Heart right ventricle (tissue), 16 donors: ENCODE results near the gene NKAPD1. TPM values are rescaled to one million over a fixed set of nuclear protein-coding genes. Genes with fewer than 3 reads are reported as not detected.

Source experiments
- ATAC-seq, 8 donors: fragments of 200-7000 bp; cut with Tn5 transposase; one replicate each; pipeline ENCODE4 v1.9.1; 2020; ENCODE audit warnings: mild to moderate bottlenecking in 8 of 8, moderate library complexity in 8 of 8, moderate number of reproducible peaks in 1 of 8
- DNase-seq, 2 donors: peaks; one replicate each; pipeline ENCODE4 v3.0.0-alpha.2; 2020
- H3K27ac ChIP-seq, 10 donors: fragments of 200-600 bp; sonication (generic) in 2 of 10; one replicate each; pipeline versions ENCODE4 v1.5.0 to v1.8.0; 2020 to 2022; ENCODE audit warnings: mild to moderate bottlenecking in 3 of 10
- H3K27me3 ChIP-seq, 7 donors: fragments of 200-600 bp; one replicate each; pipeline ENCODE4 v1.8.0; 2021 to 2022; ENCODE audit warnings: mild to moderate bottlenecking in 2 of 7
- H3K36me3 ChIP-seq, 9 donors: fragments of 200-600 bp; sonication (generic) in 1 of 9; one replicate each; pipeline versions ENCODE4 v1.5.0 to v1.8.0; 2020 to 2022; ENCODE audit warnings: mild to moderate bottlenecking in 2 of 9
- H3K4me1 ChIP-seq, 9 donors: fragments of 200-600 bp; sonication (generic) in 1 of 9; one replicate each; pipeline versions ENCODE4 v1.5.0 to v1.8.0; 2020 to 2022; ENCODE audit warnings: mild to moderate bottlenecking in 4 of 9
- H3K4me3 ChIP-seq, 10 donors: fragments of 200-600 bp; sonication (generic) in 2 of 10; one replicate each; pipeline versions ENCODE4 v1.5.0 to v1.8.0; 2020 to 2022; ENCODE audit warnings: mild to moderate bottlenecking in 7 of 10, moderate library complexity in 2 of 10
- H3K9me3 ChIP-seq, 11 donors: fragments of 200-600 bp in 10 of 11; sonication (generic) in 2 of 11; one replicate each; pipeline versions ENCODE4 v1.5.0 to v1.8.0; 2013 to 2022; ENCODE audit warnings: mild to moderate bottlenecking in 2 of 11, control low read depth in 1 of 11, moderate library complexity in 1 of 11
- CTCF ChIP-seq, 9 donors: fragments of 200-600 bp; sonication (generic) in 2 of 9; IDR thresholded peaks; one replicate each; pipeline versions ENCODE4 v1.5.0 to v1.8.0; 2021 to 2022; ENCODE audit warnings: antibody characterized with exemption in 9 of 9, mild to moderate bottlenecking in 5 of 9, moderate library complexity in 1 of 9
- WGBS, 2 donors: extraction: QIAGEN DNeasy Blood & Tissue Kit; methylation state at CpG; one replicate each; pipeline ENCODE4 v1.1.7; 2013; ENCODE audit warnings: inconsistent platforms in 1 of 2; 5-methylcytosine and 5-hydroxymethylcytosine counted together
- intact Hi-C, 10 donors: fragments of 100-400 bp; cut with DNase I; formaldehyde crosslinking; loops; one replicate each; pipeline versions ENCODE4 v1.11.1 to v1.14.2; 2022
- polyA plus RNA-seq, 2 donors: library from polyadenylated mRNA; stranded (reverse); fragments of 200-250 nt; gene quantifications; one replicate each; pipeline ENCODE4 v1.2.3, GENCODE V29; 2013
- total RNA-seq, 10 donors: library from RNA; stranded (reverse); fragmentation: NEBNext Ultra II Directional in 3 of 10; extraction: Animal tissue kit (Norgen Biotek cat#: 25700) in 3 of 10; gene quantifications; one replicate each; pipeline versions ENCODE4 v1.2.1 to v1.2.4, GENCODE V29; 2021 to 2023
- donor health status: Arrhythmogenic right ventricular cardiomyopathy.
- donor health status: ischemic (EF 13 %, LVEDD 7.1; RV severe dilation, severe dysfunction).
- donor health status: healthy with polysubstance abuse.
- donor health status: DM: no; HTN: yes; CAD: no.
- donor health status: DM: no; HTN: no; CAD: no.
- donor health status: ischemic (EF 25% LVEDD 6.9; RV normal size, moderate dysfunction).
- donor health status: ischemic (EF 25% LVEDD 5.7; RV mildly dilated, moderate dysfunction).
- donor health status: healthy.
- donor health status: DM: yes; HTN: yes; CAD: no.
- donor health status: Ischemic cardiomyopathy.
- donor health status: ischemic (EF 35%, LVEDD 5.7; RV mildly dilated, moderate dysfunction).
- donor health status: nonischemic (EF 11% LVEDD 7.7; RV severe dilation, severe dysfunction).
- donor health status: DM: yes; HTN: yes; CAD: no.
- donor health status: PGD.
- donor health status: ischemic (EF 29% LVEDD 5.4; RV normal size, mild dysfunction).
- donor health status: nonischemic (EF 23%, LVEDD 6.1; RV moderate dilation, normal function).

The NKAPD1 gene
- total and polyA plus RNA-seq, 12 donors: 5.2 to 10.5 (median 7.8) TPM

- 97 to 99% methylated on average over 2 of the region's 2 CpGs for WGBS, 2 donors
- TF ChIP-seq CTCF (IDR thresholded peaks at IDR 0.05): no peak
- Histone ChIP-seq H3K27ac (no peak overlapping the region), H3K36me3 (no peaks in the 10 kb centered on the region), H3K27me3 (no peaks in the 10 kb centered on the region), H3K4me1 (peaks cover 0 to 14% (median 0%) of the 10 kb centered on the region in 9 donors), H3K9me3 (no peaks in the 10 kb centered on the region), H3K4me3 (no peak overlapping the region)
- intact Hi-C loops: no loop called here
- DNase-seq: no peak
- no peak for ATAC-seq
Measured at GRCh38 chr11:112127056-112127455, 53.0 kb downstream of the NKAPD1 start.

- 66 to 68% methylated on average over 3 of the region's 3 CpGs for WGBS, 2 donors
- TF ChIP-seq CTCF (IDR thresholded peaks at IDR 0.05): no peak
- DNase-seq: peak in 1 of 2 donors; percentile 18
- ATAC-seq: peak in 1 of 8 donors; percentile 57
- intact Hi-C loops: no loop called here
- H3K9me3 ChIP-seq: no peaks in the 10 kb centered on the region
- no peaks in the 10 kb centered on the region for H3K27me3 ChIP-seq
- H3K4me3 ChIP-seq: no peak overlapping the region
- H3K36me3 ChIP-seq: no peaks in the 10 kb centered on the region
- peaks cover 0 to 14% (median 0%) of the 10 kb centered on the region in 9 donors for H3K4me1 ChIP-seq
- peak overlapping the region in 1 of 10 donors; percentile 5 for H3K27ac ChIP-seq
Measured at GRCh38 chr11:112128483-112129121, 54.5 kb downstream of the NKAPD1 start.

GRCh38 chr11:112129656-112130055, 55.6 kb downstream of the NKAPD1 start:
- DNase-seq (peak in 1 of 2 donors; percentile 6), ATAC-seq (peak in 7 of 8 donors; percentile 52 to 80 (median 64))
- Histone ChIP-seq H3K27ac (no peak overlapping the region), H3K27me3 (no peaks in the 10 kb centered on the region), H3K36me3 (no peaks in the 10 kb centered on the region), H3K4me3 (no peak overlapping the region), H3K9me3 (no peaks in the 10 kb centered on the region), H3K4me1 (peaks cover 0 to 14% (median 0%) of the 10 kb centered on the region in 9 donors)
- intact Hi-C loops: no loop called here
- TF ChIP-seq CTCF (IDR thresholded peaks at IDR 0.05): no peak
- 87 to 91% methylated on average over 5 of the region's 5 CpGs for WGBS, 2 donors

- H3K36me3 ChIP-seq: no peaks in the 10 kb centered on the region
- H3K27me3 ChIP-seq: no peaks in the 10 kb centered on the region
- DNase-seq (no peak), ATAC-seq (no peak)
- intact Hi-C loops: no loop called here
- no peaks in the 10 kb centered on the region for H3K9me3 ChIP-seq
- no peak overlapping the region for H3K27ac ChIP-seq
- 80 to 81% methylated on average over 2 of the region's 2 CpGs for WGBS, 2 donors
- no peak for TF ChIP-seq CTCF (IDR thresholded peaks at IDR 0.05)
- peaks cover 0 to 14% (median 0%) of the 10 kb centered on the region in 9 donors for H3K4me1 ChIP-seq
- no peak overlapping the region for H3K4me3 ChIP-seq
Measured at GRCh38 chr11:112132737-112133136, 58.6 kb downstream of the NKAPD1 start.
